T-helper 1 cell treated with Interleukin-12 subunit alpha and Interleukin-12 subunit beta and Interleukin-4 antibody, amounts not matched to agents 30 ng/mL and 1 ng/mL, for 36 hours (primary cell): Measurements from ENCODE around the gene STXBP6. TPM values are rescaled to one million over a fixed set of nuclear protein-coding genes. Genes with fewer than 3 reads are reported as not detected.

Experiments
- intact Hi-C: fragments of 100-400 bp; cut with micrococcal nuclease; formaldehyde crosslinking; loops from one replicate; pipeline ENCODE4 v1.15.1; 2024
- total RNA-seq: library from RNA; stranded (reverse); gene quantifications from 2 replicates; pipeline ENCODE4 v1.2.3, GENCODE V29; 2022

STXBP6 gene
- total RNA-seq, 1 donor from 2014 or later = not detected

DNA sequence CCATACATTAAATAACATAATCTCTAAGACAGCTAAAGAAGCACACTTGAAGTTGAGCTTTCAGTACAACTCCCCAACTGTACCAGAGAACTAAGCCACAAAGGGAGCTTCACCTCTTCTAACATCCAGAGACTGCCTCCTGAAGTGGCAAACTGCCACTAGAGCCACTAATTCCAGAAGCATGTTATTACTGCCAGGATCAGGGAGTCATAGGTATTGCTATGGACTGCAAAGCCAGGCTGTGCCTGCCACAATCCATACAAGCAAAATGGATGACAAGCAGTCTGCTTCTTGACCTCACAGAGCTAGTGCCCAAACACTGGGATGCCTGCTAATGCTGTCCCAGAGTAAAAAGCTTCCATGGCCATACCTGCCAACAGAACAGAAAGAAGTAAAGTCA is 160.1 kb downstream of the STXBP6 start:
- intact Hi-C loops = no loop called here

DNA sequence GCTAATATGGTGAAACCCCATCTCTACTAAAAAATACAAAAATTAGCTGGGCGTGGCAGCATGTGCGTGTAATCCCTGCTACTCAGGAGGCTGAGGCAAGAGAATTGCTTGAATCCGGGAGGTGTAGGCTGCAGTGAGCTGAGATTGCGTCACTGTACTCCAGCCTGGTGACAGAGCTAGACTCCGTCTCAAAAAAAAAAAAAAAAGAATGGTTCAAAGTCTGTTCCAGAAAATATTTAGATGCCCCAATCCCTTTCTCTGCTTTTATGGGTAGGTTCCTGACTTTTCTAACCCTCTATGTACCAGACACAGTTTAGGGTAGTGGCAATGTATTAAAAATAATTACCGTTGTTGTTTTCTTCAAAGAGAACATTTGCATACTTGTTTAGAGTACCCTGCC is 161.4 kb downstream of the STXBP6 start:
- intact Hi-C loops = no loop called here

DNA sequence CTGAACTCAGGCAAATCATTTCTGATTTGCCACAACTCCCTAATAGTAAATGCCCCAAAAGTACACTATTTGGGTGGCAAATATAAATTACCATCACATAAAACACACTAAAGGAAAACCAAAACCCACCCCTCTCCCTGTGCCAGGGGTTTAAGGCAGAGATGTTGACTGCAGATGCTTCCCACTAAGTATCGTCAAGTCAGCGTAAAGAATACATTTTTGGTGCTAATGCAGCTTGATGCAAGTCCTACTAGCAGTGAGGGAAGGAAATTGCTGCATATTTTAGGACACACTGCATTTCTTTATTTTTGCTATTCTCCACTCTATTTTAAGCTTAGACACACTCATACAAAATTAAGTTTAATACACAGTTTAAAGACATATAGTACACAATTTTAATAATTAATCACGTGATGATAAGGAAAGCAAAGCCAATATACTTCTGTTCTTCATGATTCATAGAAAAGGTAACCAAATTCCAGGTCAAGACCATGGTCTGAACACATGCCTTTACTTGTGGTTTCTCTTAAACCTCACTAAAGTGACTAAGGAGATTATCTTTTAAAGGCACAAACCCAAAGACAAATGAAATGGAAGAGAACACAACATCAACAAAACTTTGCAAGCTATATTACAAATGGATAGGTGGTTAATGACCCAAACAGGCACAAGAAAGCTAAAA is 162.2 kb downstream of the STXBP6 start:
- intact Hi-C loops = no loop called here

DNA sequence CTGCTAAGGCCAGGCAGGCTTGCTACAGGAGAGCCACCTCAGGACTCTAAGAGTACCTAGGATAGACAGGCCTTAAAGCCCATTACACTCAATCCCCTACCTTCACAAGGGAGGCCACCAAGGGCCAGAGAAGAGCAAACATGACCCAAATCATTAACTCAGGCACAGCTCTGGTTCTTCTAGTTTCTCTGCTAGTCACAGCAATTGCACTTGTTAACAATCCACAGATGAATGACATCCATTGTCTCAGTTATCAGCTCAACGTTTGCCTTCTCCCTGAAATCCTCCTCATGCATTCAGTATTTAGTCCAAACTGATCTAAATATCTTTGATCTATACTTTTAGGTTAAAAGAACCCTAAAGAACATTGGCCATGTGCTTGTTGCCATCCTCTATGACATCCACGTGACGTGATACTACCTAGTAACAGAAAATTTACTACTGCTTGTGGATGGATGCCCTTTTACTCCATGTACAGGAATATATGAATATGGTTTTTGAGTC is 164.5 kb downstream of the STXBP6 start:
- intact Hi-C loops = no loop called here

DNA sequence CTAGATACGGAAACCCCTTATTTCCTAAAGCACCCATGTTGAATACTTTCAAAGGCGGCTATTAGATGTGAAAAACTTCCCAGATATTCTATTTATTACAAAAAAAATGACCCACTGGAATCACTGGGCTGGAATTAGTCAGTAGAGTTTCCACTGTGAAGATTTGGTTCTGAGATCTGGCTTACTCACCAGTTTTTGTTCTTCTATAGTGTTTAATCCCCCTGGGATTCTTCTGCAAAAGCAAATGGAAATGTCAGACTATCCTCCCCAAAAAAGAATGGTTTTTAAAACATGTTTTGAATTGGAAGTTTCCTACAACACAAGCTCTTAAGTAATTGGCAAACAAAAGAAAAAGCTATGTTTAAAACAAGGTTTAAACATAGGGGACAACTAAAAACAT is 166.4 kb downstream of the STXBP6 start:
- intact Hi-C loops = no loop called here

DNA sequence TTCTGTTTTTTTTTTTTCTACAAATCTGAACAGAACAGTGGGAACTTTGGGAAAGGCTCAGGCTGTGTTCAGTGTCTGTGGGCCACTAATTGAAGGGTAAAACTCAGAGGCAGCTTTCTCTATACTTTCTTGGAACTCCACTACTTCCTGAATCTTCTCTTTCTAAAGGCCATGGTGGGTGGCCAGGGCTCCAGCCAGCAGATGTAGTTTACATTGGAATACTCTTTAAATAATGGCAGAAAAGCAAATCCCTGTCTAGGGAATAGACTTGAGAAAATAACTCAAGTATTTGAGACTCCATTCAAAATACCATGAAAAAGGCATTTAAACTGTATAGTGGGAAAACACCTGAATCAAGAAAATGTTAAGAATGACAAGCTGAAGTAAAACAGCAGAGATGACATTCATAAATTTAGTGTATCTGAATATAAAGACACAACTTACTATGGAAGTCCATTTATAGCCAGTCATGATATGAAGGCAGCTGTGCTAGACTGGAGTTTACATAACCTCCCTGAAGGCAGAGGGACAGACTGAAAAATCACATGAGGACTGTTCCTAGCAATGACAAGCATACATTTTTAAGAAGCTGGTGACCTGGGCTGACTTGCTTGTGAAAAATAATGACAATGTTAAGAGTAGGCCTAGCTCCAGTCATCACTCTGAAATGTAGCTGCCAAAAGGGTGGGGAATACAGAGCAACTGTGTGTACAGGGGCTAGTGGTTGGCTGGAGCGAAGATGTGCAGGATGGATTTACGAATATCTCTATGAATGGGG is 168.6 kb downstream of the STXBP6 start:
- intact Hi-C loops = no loop called here

DNA sequence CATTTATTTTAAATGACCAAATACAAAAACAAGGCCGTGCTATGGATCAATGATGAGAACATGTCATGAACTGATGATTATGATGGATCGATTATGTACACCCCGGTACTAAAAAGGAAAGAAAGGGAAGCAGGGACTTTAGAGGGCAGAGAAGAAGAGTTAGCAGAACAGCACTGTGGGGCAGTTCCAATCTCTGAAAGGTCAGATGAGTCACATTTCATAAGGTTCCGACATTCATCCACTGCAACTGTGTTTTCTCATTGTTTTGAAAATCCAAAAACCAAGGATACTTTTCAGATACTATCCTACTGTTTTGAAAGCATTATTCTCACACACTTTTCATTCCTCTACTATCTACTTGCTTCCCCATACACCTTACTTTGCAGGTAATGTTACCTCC is 169.3 kb downstream of the STXBP6 start:
- intact Hi-C loops = no loop called here

DNA sequence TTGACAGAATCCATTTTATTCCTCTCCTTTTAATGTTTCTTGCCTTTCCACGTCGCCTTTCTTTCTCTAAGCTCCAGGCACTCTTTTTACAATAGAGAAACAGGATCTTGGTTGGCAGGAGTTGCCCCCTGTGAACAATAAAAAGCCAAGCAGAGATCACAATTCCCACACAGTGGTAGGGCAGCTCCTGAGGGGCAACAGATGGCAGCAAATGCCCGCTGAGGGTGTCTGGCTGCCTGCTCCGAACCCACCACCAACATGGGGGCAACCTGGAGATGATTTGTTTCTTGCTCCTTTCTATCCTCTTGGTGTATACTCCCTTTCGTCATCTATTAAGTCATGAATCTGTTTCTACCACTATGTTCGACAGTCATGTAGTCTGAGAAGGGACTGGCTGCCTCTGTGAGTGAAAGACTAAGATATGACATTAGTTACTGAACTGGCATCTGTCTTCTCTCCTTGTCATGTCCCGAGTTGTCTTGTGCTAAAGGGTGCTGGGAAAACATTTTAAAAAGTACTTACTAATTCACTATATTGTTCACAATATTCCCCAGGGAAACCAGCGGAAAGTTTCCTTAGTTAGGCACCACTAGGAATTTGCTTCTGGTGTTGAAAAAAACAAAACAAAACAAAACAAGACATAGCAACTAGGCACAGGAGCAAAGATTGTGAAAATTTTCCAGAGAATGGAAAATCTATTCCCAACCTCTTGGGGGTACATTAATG is 170.1 kb downstream of the STXBP6 start:
- intact Hi-C loops = no loop called here

DNA sequence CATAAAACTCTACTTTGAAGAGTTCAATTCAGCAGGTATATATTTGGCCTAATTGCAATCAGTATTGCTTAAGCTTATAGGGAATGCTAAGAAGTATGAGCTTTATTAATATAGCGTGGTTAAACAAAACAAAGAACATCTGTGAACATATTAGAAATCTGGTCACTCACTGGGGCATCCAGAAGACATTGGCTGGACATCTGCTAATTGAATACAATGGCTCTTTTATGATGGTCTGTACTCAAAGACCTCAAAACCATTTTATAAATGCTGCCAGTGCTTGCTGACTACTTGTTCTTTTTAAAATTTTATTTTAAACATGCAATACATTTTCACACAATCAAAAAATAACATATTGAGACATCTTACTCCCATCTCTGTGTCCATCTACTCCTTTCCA is 173.0 kb downstream of the STXBP6 start:
- intact Hi-C loops = no loop called here

DNA sequence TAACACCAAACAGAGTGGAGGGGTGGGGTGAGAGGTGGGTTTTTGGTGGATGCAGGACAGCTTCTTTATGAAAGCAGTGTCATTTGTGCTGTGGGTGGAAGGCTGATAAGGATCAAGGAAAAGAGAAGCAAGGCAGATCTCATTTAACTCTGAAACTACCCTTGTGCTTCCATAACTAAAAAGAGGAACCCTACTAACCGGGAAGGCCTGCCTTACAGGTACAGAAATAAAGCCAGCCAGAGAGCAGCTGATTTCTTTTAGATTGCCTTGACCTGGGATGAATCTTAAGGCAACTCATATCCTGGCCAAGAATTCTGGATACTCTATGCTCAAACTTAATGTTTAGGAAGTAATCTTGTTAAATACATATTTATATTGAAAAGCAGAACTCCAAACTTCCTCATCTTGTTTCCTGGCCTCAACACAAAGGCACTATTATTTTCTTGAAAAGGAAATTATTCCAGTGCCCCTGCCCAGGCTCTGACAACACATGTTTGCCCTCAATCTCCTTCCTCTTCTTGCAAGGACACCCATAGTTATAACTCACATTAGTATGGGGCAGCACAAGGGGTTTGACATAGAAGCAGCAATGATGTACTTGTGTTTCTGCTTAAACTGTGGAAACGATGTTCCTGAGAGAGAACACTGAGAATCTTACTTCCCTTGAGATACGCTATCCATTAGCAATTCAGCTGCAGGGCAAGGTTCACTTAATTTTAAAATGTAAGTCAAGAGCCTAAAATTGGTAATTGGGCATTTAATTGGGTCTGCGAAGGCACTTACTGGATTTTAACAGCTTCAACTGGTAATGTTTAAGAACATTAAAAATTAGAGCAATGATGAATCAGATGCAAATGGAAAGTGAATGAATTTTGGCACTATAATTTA is 173.7 kb downstream of the STXBP6 start:
- intact Hi-C loops = no loop called here

DNA sequence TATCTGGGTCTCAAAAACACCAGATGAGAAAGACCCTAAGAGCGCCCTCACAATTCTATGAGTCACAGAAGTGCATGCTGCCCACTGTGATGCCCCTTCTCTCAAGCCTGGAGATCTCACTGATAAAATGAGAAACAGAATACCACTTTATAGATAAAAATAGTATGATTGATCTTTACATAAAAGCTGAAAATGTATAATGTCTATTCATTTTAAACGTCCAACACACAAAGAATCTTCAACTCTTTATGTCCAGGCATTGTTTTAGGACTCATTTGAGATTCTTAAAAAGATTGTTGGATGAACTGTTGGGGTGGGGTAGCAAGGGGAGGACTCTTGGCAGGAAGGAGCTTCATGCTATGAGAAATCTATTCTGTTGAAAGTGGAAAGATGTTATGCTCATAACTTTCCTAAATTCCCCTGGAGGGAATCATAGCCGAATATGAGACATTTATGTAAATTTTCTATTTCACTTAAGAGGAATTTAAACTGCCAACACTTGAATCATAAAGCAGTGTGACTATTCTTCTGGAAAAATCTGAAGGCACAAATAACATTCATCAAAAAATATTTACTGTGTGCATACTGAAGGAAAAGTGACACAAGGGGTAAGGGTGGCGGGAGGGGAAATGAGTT is 174.6 kb downstream of the STXBP6 start:
- intact Hi-C loops = no loop called here

DNA sequence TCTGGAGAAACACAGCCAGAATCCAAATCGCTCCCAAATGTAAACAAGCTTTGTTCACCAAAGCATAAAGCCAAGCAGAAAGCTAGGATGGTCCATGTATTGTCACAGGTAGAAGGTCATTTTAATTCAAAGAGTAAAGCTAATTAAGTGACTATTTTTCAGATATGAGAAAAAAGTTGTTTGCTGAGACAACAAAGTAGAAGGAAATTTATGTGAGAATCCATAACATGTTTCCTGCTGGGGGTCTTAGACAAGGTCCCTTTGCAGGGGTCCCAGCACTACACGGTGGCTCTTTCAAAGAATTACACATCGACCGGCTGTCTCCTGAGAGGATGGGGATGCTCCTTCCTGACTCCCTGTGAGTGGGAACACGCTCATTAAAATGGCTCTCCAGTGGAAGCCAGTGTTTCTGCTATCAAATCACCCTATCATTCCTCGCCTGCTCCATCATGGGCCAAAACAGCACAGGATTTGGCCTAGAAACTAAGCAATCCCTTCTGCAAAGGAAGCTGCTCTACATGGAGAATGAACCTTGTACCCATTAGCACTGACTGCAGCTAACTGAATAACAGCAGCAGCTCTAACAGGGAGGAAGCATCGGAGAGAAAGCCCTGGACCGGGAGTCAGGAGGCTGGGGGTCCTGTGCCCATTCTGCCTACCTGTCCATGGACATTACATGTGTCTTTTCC is 175.3 kb downstream of the STXBP6 start:
- intact Hi-C loops = no loop called here

DNA sequence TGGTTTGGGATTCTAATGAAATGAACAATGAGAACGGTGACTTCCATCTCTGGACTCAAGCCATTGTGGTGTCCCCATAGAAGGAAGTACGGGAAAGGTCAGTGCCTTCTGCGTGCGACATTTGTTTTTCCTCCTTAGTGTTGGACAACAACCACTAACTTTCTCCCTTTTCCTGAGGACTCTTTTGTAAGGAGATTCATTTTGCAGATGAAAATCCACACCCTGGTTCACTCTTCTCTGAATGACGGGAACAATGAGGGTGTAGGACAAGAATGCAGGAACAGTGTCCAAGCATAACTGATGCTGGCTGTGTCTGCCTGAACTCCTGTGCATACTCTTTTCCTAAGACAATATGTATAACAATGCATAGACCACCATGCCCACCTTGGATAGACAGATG is 176.4 kb downstream of the STXBP6 start:
- intact Hi-C loops = no loop called here

DNA sequence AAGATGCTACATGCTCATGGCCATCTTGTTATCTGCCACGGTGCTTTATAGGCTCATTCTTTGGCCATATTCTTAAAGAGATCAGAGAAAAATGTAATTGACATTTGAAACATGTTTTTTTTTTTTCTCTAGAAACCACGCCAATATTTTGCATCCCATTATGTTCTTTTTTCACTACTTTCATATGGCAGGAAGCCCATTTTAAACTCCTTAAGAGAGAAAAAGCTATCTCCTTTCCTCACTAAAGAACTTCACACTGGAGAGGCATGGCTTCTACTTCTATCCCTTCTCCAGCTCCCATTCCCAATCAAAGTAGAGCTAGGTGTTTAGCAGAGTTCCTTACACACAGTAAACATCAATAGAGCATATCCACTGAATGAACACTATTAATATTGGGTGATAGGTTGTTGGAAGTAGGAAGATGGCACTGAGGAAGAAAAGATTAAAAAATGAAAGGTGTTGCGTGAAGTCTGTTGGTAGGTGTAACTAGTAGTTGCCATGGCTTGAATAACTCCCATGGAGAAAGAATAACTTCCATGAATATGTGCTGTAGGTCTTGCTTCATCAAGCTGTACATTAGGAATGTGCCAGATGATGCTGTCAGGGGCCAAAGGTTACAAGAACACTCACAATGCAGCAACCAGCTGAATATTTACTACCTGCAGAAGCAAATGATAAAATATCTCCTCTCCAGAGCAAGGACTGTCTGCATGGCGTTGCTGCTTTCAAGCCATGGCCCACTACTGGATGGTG is 178.8 kb downstream of the STXBP6 start:
- intact Hi-C loops = no loop called here

DNA sequence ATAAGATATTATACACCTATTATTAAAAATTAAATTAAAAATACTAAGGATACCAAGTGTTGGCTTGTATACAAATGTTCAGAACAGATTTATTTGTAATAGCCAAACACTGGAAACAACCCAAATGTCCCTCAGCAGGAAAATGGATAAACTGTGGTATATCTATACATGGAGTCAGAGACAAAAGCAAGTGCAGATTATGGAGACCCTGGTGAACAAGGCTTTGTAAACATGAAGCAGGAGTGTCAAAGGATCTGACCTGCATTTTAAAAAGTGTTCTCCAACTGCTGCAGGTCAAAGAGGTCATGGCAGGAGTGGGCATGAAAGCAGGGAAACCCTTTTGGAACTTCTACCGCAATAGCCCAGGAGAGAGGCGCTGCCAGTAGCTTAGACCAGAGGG is 181.6 kb downstream of the STXBP6 start:
- intact Hi-C loops = no loop called here

DNA sequence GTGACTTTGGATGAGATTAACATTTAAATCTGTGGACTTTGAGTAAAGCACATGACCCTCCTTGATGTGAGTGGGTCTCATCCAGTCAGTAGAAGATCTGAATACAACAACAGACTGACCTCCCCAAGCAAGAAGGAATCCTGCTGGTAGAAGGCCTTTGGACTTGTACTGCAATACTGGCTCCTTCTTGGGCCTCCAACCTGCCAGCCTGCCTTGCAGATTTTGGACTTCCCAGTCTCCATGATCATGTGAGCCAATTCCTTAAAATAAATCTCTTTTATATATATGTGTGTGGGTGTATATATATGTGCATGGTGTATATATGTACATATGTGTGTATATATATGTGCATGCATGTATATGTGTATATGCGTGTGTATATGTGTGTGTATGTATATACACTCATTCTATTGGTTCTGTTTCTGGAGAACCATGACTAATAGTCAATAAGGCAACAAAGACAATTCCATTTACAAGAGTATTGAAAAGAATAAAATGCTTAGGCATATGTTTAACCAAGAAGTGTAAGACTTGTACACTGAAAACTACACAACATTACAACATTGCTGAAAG is 183.8 kb downstream of the STXBP6 start:
- intact Hi-C loops = no loop called here

DNA sequence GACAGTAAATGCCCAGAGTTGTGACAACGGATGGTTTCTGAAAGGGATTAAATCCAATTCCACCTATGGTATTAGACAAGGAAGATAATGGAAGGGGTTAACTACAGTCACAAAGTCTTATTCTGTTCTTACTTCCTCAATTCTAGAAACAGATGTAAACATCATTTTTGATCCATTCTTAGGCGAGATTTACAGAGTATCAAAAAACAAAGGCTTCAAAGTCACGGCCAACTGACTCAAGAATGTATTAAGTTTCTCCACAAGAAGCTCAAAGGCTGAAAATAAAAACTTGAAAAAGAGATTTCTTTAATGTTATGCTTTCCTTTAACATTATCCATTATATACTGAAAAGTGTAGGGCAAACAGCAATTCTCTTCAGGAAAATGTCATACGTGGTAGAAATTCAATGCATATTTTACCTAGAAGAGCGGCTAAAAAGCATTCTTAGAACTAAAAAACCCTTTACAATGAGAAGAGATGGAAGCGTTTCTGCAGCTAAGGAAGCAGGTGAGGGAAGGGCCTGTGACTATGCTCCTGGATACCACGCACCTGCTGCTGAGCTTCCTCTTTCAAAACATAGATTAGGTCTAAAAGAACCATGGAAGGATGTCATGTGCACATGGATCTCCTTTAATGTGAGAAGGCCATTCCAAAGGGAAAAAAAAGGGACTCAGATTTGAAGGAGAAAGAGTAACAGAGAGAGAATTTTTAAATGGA is 185.8 kb downstream of the STXBP6 start:
- intact Hi-C loops = no loop called here

DNA sequence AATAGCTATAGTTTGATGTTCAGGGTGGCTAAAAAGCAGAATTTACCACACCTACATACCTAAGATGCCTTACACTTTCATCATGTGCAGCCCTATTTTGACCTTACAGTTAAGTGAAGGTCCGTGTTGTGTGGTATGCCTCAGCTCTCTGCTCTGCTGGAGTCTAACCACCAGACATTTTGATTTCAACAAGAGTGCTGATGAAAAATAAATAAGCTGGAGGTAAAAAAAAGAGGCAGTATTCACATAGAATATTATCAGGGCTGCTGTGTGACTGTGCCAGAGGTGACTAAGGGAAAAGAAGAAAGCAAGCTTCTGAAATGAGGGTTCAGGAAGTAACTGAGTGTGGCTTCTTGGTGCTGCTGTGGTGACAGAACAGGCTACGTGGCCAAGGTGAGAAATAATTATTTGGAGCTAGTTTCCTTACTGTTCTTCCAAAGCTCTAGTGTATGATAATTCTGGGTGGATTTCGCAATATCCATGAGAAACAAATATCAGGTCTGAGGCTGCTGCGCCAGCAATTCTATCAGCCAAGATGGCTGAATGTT is 188.8 kb downstream of the STXBP6 start:
- intact Hi-C loops = no loop called here
